SK-N-SH treated with all-trans-retinoic acid at 6 μM for 48 hours (cell line): ENCODE measurements around the gene KLHL6.

Experiments
- ISL1 ChIP-seq: fragments of 250-450 bp; sonication (Bioruptor Pico); IDR thresholded peaks from 2 replicates; pipeline ENCODE4 v2.1.2; 2022; ENCODE audit warnings: mild to moderate bottlenecking, moderate library complexity
- OSR1 ChIP-seq: fragments of 250-450 bp; sonication (Bioruptor Pico); IDR thresholded peaks from 2 replicates; pipeline ENCODE4 v1.8.0; 2022; ENCODE audit warnings: moderate library complexity, mild to moderate bottlenecking, inconsistent platforms
- PATZ1 ChIP-seq: fragments of 250-450 bp; sonication (Bioruptor Pico); IDR thresholded peaks from 2 replicates; pipeline ENCODE4 v1.8.0; 2020; ENCODE audit warnings: mild to moderate bottlenecking, moderate library complexity, borderline replicate concordance
- PPARA ChIP-seq: fragments of 250-450 bp; sonication (Bioruptor Pico); IDR thresholded peaks from 2 replicates; pipeline ENCODE4 v1.5.0; 2020; ENCODE audit warnings: mild to moderate bottlenecking, borderline replicate concordance
- TOX ChIP-seq: fragments of 250-450 bp; sonication (Bioruptor Pico); IDR thresholded peaks from 2 replicates; pipeline ENCODE4 v1.8.0; 2021; ENCODE audit warnings: mild to moderate bottlenecking, moderate library complexity, borderline replicate concordance
- ZFP30 ChIP-seq: fragments of 450-650 bp; formaldehyde crosslinking; IDR thresholded peaks from 2 replicates; pipeline ENCODE4 v1.5.0; 2022; ENCODE audit warnings: mild to moderate bottlenecking, moderate library complexity
- ZNF8 ChIP-seq: fragments of 450-650 bp; formaldehyde crosslinking; IDR thresholded peaks from 2 replicates; pipeline ENCODE4 v1.5.0; 2020; ENCODE audit warnings: mild to moderate bottlenecking, moderate library complexity

- no peak for TF ChIP-seq ZFP30 (CRISPR knock-in tag)
- TF ChIP-seq ZNF8 (CRISPR knock-in tag) = no peak
- no peak for TF ChIP-seq PATZ1 (CRISPR knock-in tag)
- TF ChIP-seq OSR1 (CRISPR knock-in tag) = no peak
- no peak for TF ChIP-seq PPARA (CRISPR knock-in tag)
- TF ChIP-seq ISL1 (CRISPR knock-in tag) = no peak
- TF ChIP-seq TOX = no peak
These were observed 22.7 kb upstream of the KLHL6 start for GRCh38 chr3:183578179-183578578.
